H1 (cell line): ENCODE measurements around the gene ERC1. TPM values are rescaled to one million over a fixed set of nuclear protein-coding genes. Genes with fewer than 3 reads are reported as not detected.

Experiments used
- CTCF ChIA-PET: fragments of 300-600 bp; sonication (Branson Sonifier 250); formaldehyde crosslinking; loops from one replicate; lab custom pipeline; 2021; ENCODE audit not compliant: partially characterized antibody; lab: Charles Lee
- POLR2A ChIA-PET: fragments of 300-600 bp; sonication (Branson Sonifier 250); formaldehyde crosslinking; loops from one replicate; lab custom pipeline; 2021; ENCODE audit warnings: inconsistent platforms; ENCODE audit not compliant: partially characterized antibody; lab: Charles Lee
- DNase-seq, 2 experiments: peaks; one replicate each; pipeline versions ENCODE4 v3.0.0 to v3.0.0-alpha.2; 2010 to 2022; ENCODE audit warnings: low spot score in 2 of 2, low read depth in 1 of 2, mixed read lengths in 1 of 2
- FAIRE-seq: peaks from 2 replicates; lab custom pipeline; 2011; peaks lifted over from hg19 to GRCh38; lab: Jason Lieb, UNC
- H2AFZ ChIP-seq: 2 replicates; pipeline ENCODE4 v1.8.1; 2012; ENCODE audit warnings: low read length, inconsistent platforms
- H2AK5ac ChIP-seq: 2 replicates; pipeline ENCODE4 v1.6.1; 2013; ENCODE audit warnings: low read depth, low read length
- H2BK120ac ChIP-seq: replicated peaks from 2 replicates; pipeline ENCODE3; 2013; ENCODE audit warnings: low read depth, low read length, inconsistent platforms
- H2BK12ac ChIP-seq: 2 replicates; pipeline ENCODE4 v1.6.1; 2013; ENCODE audit warnings: low read depth, low read length
- H2BK15ac ChIP-seq: 2 replicates; pipeline ENCODE4 v1.6.1; 2013; ENCODE audit warnings: low read length
- H2BK20ac ChIP-seq: 2 replicates; pipeline ENCODE4 v1.6.1; 2013; ENCODE audit warnings: low read length
- H2BK5ac ChIP-seq: 2 replicates; pipeline ENCODE4 v1.6.1; 2013; ENCODE audit warnings: low read depth, low read length
- H3K14ac ChIP-seq: 2 replicates; pipeline ENCODE4 v1.6.1; 2013; ENCODE audit warnings: inconsistent platforms; ENCODE audit not compliant: insufficient read length
- H3K18ac ChIP-seq: 2 replicates; pipeline ENCODE4 v1.6.1; 2013; ENCODE audit warnings: low read length; ENCODE audit errors: extremely low read depth
- H3K23ac ChIP-seq: 2 replicates; pipeline ENCODE4 v1.6.1; 2013; ENCODE audit warnings: inconsistent platforms; ENCODE audit not compliant: insufficient read length
- H3K23me2 ChIP-seq: 2 replicates; pipeline ENCODE4 v1.6.1; 2013; ENCODE audit warnings: low read depth, low read length
- H3K27ac ChIP-seq: 2 replicates; pipeline ENCODE4 v1.6.1; 2011; ENCODE audit warnings: low read depth, low read length, inconsistent platforms
- H3K27me3 ChIP-seq, 4 experiments: replicated peaks in 1 of 4; 1 replicate in 1 of 4; 2 replicates in 3 of 4; pipeline versions ENCODE4 v1.6.1 to v1.8.1; 2011 to 2013; ENCODE audit warnings: low read length in 3 of 4, mild to moderate bottlenecking in 3 of 4, inconsistent platforms in 2 of 4, mixed read lengths in 2 of 4, moderate library complexity in 1 of 4; ENCODE audit not compliant: control insufficient read depth in 3 of 4, insufficient read depth in 3 of 4; ENCODE audit errors: extremely low read depth in 1 of 4
- H3K36me3 ChIP-seq, 4 experiments: 2 replicates each; pipeline versions ENCODE4 v1.6.1 to v1.8.1; 2011 to 2013; ENCODE audit warnings: mild to moderate bottlenecking in 4 of 4, low read length in 3 of 4, moderate library complexity in 2 of 4, control low read depth in 1 of 4, inconsistent platforms in 1 of 4; ENCODE audit not compliant: insufficient read depth in 4 of 4, control insufficient read depth in 2 of 4
- H3K4ac ChIP-seq: replicated peaks from 2 replicates; pipeline ENCODE3; 2013; ENCODE audit warnings: low read length, low read depth, mixed read lengths, inconsistent platforms; ENCODE audit not compliant: insufficient read length
- H3K4me1 ChIP-seq, 4 experiments: replicated peaks in 1 of 4; 1 replicate in 1 of 4; 2 replicates in 3 of 4; pipeline versions ENCODE4 v1.6.1 to v1.8.1; 2011 to 2013; ENCODE audit warnings: low read length in 3 of 4, inconsistent platforms in 2 of 4, mixed read lengths in 1 of 4; ENCODE audit not compliant: insufficient read depth in 4 of 4, control insufficient read depth in 3 of 4
- H3K4me2 ChIP-seq, 2 experiments: 2 replicates each; pipeline versions ENCODE4 v1.6.1 to v1.8.1; 2011 to 2013; ENCODE audit warnings: low read depth in 2 of 2, low read length in 2 of 2, control low read depth in 1 of 2, inconsistent platforms in 1 of 2, mild to moderate bottlenecking in 1 of 2; ENCODE audit not compliant: insufficient read depth in 1 of 2
- H3K4me3 ChIP-seq, 4 experiments: fragments of 200-600, 300-600 bp in 1 of 4; sonication (generic), shearing (Covaris generic), sonication (Bioruptor Twin) in 1 of 4; 2 replicates each; pipeline versions ENCODE4 v1.5.1 to v1.8.1; 2011 to 2016; ENCODE audit warnings: low read length in 4 of 4, low read depth in 3 of 4, control low read depth in 2 of 4, inconsistent platforms in 2 of 4, mild to moderate bottlenecking in 2 of 4, mixed read lengths in 1 of 4, moderate library complexity in 1 of 4; ENCODE audit not compliant: insufficient read depth in 2 of 4; ENCODE audit errors: extremely low read depth in 1 of 4
- H3K56ac ChIP-seq: replicated peaks from 2 replicates; pipeline ENCODE3; 2013; ENCODE audit warnings: low read depth, mild to moderate bottlenecking, mixed read lengths, low read length, inconsistent platforms; ENCODE audit not compliant: insufficient read length
- H3K79me1 ChIP-seq: 2 replicates; pipeline ENCODE4 v1.6.1; 2013; ENCODE audit warnings: low read depth, low read length, control low read depth
- H3K79me2 ChIP-seq, 2 experiments: 2 replicates each; pipeline versions ENCODE4 v1.6.1 to v1.8.1; 2012 to 2013; ENCODE audit warnings: low read length in 2 of 2, mild to moderate bottlenecking in 2 of 2, inconsistent platforms in 1 of 2; ENCODE audit not compliant: insufficient read depth in 2 of 2, control insufficient read depth in 1 of 2
- H3K9ac ChIP-seq, 4 experiments: replicated peaks in 1 of 4; 1 replicate in 1 of 4; 2 replicates in 3 of 4; pipeline versions ENCODE4 v1.6.1 to v1.8.1; 2011 to 2013; ENCODE audit warnings: low read depth in 3 of 4, low read length in 3 of 4, control low read depth in 2 of 4, mild to moderate bottlenecking in 2 of 4, moderate library complexity in 2 of 4, inconsistent platforms in 1 of 4; ENCODE audit errors: extremely low read depth in 1 of 4
- H3K9me3 ChIP-seq, 2 experiments: 2 replicates each; pipeline versions ENCODE4 v1.6.1 to v1.8.1; 2012 to 2013; ENCODE audit warnings: mild to moderate bottlenecking in 2 of 2, moderate library complexity in 2 of 2, control low read depth in 1 of 2, inconsistent platforms in 1 of 2, low read depth in 1 of 2, low read length in 1 of 2, mixed read lengths in 1 of 2; ENCODE audit not compliant: insufficient read depth in 2 of 2
- H4K20me1 ChIP-seq, 2 experiments: replicated peaks in 1 of 2; 2 replicates each; pipeline versions ENCODE3 to v1.8.1; 2011 to 2013; ENCODE audit warnings: inconsistent platforms in 2 of 2, low read length in 2 of 2, mild to moderate bottlenecking in 1 of 2; ENCODE audit not compliant: insufficient read depth in 2 of 2, control insufficient read depth in 1 of 2
- H4K5ac ChIP-seq: 2 replicates; pipeline ENCODE4 v1.6.1; 2013; ENCODE audit warnings: low read length, low read depth, mixed read lengths, inconsistent platforms; ENCODE audit not compliant: insufficient read length
- H4K8ac ChIP-seq: 2 replicates; pipeline ENCODE4 v1.8.0; 2013; ENCODE audit warnings: mild to moderate bottlenecking, moderate library complexity, low read length, inconsistent platforms; ENCODE audit not compliant: insufficient read depth; ENCODE audit errors: extremely low read depth
- H4K91ac ChIP-seq: replicated peaks from 2 replicates; pipeline ENCODE3; 2013; ENCODE audit warnings: low read length, mixed read lengths, inconsistent platforms; ENCODE audit not compliant: insufficient read length
- CBX5 ChIP-seq: fragments of 300-800, 300-1000 bp; sonication (generic); IDR thresholded peaks from 2 replicates; pipeline ENCODE4 v1.7.1; 2016; ENCODE audit warnings: antibody characterized with exemption, low read length, low read depth
- CBX8 ChIP-seq: fragments of 300-800, 300-1000 bp; sonication (generic); IDR thresholded peaks from 2 replicates; pipeline ENCODE4 v1.7.1; 2016; ENCODE audit warnings: low read depth, low read length, borderline replicate concordance
- CHD1 ChIP-seq: IDR thresholded peaks from 2 replicates; pipeline ENCODE4 v1.6.1; 2012; ENCODE audit warnings: low read depth, low read length, improper control_type of control experiment
- CTCF ChIP-seq, 3 experiments: IDR thresholded peaks; 1 replicate in 2 of 3; 2 replicates in 1 of 3; pipeline versions ENCODE4 v1.5.1 to v1.6.1; 2011; ENCODE audit warnings: low read length in 3 of 3, mild to moderate bottlenecking in 3 of 3, inconsistent platforms in 2 of 3, low read depth in 1 of 3, moderate library complexity in 1 of 3; ENCODE audit not compliant: insufficient read depth in 1 of 3; ENCODE audit errors: control extremely low read depth in 1 of 3
- FOSL1 ChIP-seq: IDR thresholded peaks from 2 replicates; pipeline ENCODE4 v1.6.1; 2011; ENCODE audit warnings: mild to moderate bottlenecking, low read depth, low read length, moderate library complexity; ENCODE audit not compliant: insufficient read depth
- MAX ChIP-seq: IDR thresholded peaks from 2 replicates; pipeline ENCODE4 v1.6.1; 2012; ENCODE audit warnings: inconsistent platforms
- PHF8 ChIP-seq: fragments of 200-600 bp; sonication (generic); conservative IDR thresholded peaks from 2 replicates; pipeline ENCODE4 v1.7.1; 2012; ENCODE audit warnings: low read depth, mild to moderate bottlenecking, inconsistent platforms, low read length, moderate library complexity
- POLR2A ChIP-seq, 2 experiments: IDR thresholded peaks; 1 replicate in 1 of 2; 2 replicates in 1 of 2; pipeline ENCODE4 v1.6.1; 2011; ENCODE audit warnings: low read depth in 2 of 2, low read length in 2 of 2, mild to moderate bottlenecking in 2 of 2; ENCODE audit errors: control extremely low read depth in 1 of 2
- POLR2AphosphoS5 ChIP-seq: IDR thresholded peaks from 2 replicates; pipeline ENCODE4 v1.6.1; 2011; ENCODE audit warnings: low read depth, low read length
- RXRA ChIP-seq: IDR thresholded peaks from 2 replicates; pipeline ENCODE4 v1.6.1; 2011; ENCODE audit warnings: low read depth, mild to moderate bottlenecking, low read length, moderate library complexity; ENCODE audit not compliant: insufficient read depth
- SP2 ChIP-seq: IDR thresholded peaks from 2 replicates; pipeline ENCODE4 v1.6.1; 2012; ENCODE audit warnings: mild to moderate bottlenecking, low read length, inconsistent platforms
- TEAD4 ChIP-seq: IDR thresholded peaks from 2 replicates; pipeline ENCODE4 v1.6.1; 2012; ENCODE audit warnings: low read depth, low read length, inconsistent platforms, mixed read lengths
- WGBS, 2 experiments: shearing (Covaris generic) in 1 of 2; methylation state at CpG; one replicate each; pipeline versions ENCODE4 v1.1.6 to v1.1.7; 2013 to 2015; ENCODE audit warnings: low lambda C conversion rate in 2 of 2, mixed read lengths in 2 of 2, inconsistent platforms in 1 of 2, low coverage in 1 of 2, missing lambda C conversion rate in 1 of 2; ENCODE audit not compliant: insufficient replicate concordance in 2 of 2, insufficient coverage in 1 of 2, insufficient read length in 1 of 2; ENCODE audit errors: extremely low coverage in 1 of 2, missing lambda C conversion rate in 1 of 2; 5-methylcytosine and 5-hydroxymethylcytosine counted together
- polyA plus RNA-seq, 7 experiments: library from polyadenylated mRNA; depleted of rRNA in 3 of 7; stranded (reverse) in 5 of 7; unstranded in 2 of 7; fragments of >200 nt in 5 of 7; fragments of 200-250 nt in 2 of 7; gene quantifications; 1 replicate in 5 of 7; 2 replicates in 1 of 7; 4 replicates in 1 of 7; pipeline versions ENCODE4 v1.2.1 to v1.2.3, GENCODE V29; 2011 to 2013; ENCODE audit warnings: missing spikeins in 2 of 7, mixed read lengths in 2 of 7
- total RNA-seq: library from RNA; stranded (reverse); fragmentation: NEBNext Ultra II Directional; extraction: Animal tissue kit (Norgen Biotek cat#: 25700); gene quantifications from 2 replicates; pipeline ENCODE4 v1.2.1, GENCODE V29; 2021

Gene ERC1
- total and polyA plus RNA-seq, 2 of the 8 experiments (the other 6 are each of a cell fraction or from before 2014, with no cell fraction given): 7.8 to 45.7 TPM

DNA sequence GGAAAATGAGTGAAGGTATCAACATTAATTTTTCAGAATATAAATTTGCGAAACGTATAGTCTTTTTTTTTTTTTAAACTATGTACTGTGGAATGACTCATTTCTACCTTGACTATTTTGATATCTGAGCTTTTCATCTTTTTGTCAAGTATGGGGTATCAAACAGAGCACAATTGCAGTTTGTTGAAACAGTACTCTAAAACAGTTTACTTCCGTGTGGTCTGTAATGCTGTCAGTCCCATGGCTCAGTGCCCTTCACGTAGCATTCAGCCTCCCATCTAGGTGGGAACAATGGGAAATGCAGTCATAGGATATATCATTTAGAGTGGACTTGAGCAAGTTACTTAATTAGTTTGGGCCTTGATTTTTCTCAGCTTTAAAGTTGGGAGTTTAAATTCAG is 139.5 kb downstream of the ERC1 start:
- Histone ChIP-seq H4K91ac (no peak overlapping the region), H2AFZ (no peak overlapping the region), H2BK15ac (no peak overlapping the region), H3K23ac (no peak overlapping the region), H4K8ac (no peak overlapping the region), H3K4me1 (no peaks in the 10 kb centered on the region), H3K23me2 (no peaks in the 10 kb centered on the region), H2AK5ac (no peak overlapping the region), H3K56ac (no peak overlapping the region), H3K4me3 (no peak overlapping the region), H4K20me1 (peaks cover 0 to 2% of the 10 kb centered on the region in 2 experiments), H3K27ac (no peak overlapping the region), H3K36me3 (no peaks in the 10 kb centered on the region), H3K4ac (no peak overlapping the region), H3K4me2 (no peak overlapping the region), H2BK12ac (no peak overlapping the region), H3K9me3 (no peaks in the 10 kb centered on the region), H2BK120ac (no peak overlapping the region), H3K9ac (no peak overlapping the region), H3K79me2 (no peaks in the 10 kb centered on the region), H3K14ac (no peak overlapping the region), H3K27me3 (no peaks in the 10 kb centered on the region; a peak in 1 of 7 replicates), H3K79me1 (no peaks in the 10 kb centered on the region), H3K18ac (no peak overlapping the region), H2BK5ac (no peak overlapping the region), H4K5ac (no peak overlapping the region), H2BK20ac (no peak overlapping the region)
- CTCF ChIA-PET: interaction anchor here (4.0 kb wide), 1 partner anchor 13 kb away, joined by 21 read pairs; no protein-coding TSS in a partner anchor
- POLR2A ChIA-PET: no interaction called here
- WGBS, 2 experiments: 92% methylated on average over 4 of the region's 4 CpGs; no CpG with 5 or more reads in 1 of the 2 experiments
- DNase-seq (no peak), FAIRE-seq (no peak)
- TF ChIP-seq CHD1: no peak
- TF ChIP-seq POLR2AphosphoS5: no peak
- no peak for TF ChIP-seq PHF8
- TF ChIP-seq TEAD4: no peak
- TF ChIP-seq CBX8: no peak
- TF ChIP-seq SP2: no peak
- TF ChIP-seq POLR2A (IDR thresholded peaks at IDR 0.05; ENCODE audit: control extremely low read depth in 1 of 2, low read depth in 2 of 2, low read length in 2 of 2): no peak
- TF ChIP-seq CTCF (IDR thresholded peaks at IDR 0.05; ENCODE audit: control extremely low read depth in 1 of 3, insufficient read depth in 1 of 3, low read depth in 1 of 3, low read length in 3 of 3): no peak
- TF ChIP-seq MAX: no peak
- no peak for TF ChIP-seq FOSL1
- TF ChIP-seq CBX5: no peak
- no peak for TF ChIP-seq RXRA
